Lower leg skin (tissue), 3 donors: ENCODE results near the gene RSPH1.

Experiments
- POLR2A ChIP-seq, 2 donors: fragments of 450-650 bp; IDR thresholded peaks; one replicate each; pipeline ENCODE4 v1.6.1; 2016 to 2017; ENCODE audit warnings: antibody characterized with exemption in 2 of 2, mild to moderate bottlenecking in 1 of 2, moderate library complexity in 1 of 2
- TF ChIP-seq, protein P1 (sequence below), 3 donors: fragments of 450-650 bp; IDR thresholded peaks; one replicate each; pipeline ENCODE4 v1.5.1; 2016; ENCODE audit warnings: antibody characterized with exemption in 3 of 3, mild to moderate bottlenecking in 3 of 3, moderate library complexity in 2 of 3

- TF ChIP-seq, protein P1, sequence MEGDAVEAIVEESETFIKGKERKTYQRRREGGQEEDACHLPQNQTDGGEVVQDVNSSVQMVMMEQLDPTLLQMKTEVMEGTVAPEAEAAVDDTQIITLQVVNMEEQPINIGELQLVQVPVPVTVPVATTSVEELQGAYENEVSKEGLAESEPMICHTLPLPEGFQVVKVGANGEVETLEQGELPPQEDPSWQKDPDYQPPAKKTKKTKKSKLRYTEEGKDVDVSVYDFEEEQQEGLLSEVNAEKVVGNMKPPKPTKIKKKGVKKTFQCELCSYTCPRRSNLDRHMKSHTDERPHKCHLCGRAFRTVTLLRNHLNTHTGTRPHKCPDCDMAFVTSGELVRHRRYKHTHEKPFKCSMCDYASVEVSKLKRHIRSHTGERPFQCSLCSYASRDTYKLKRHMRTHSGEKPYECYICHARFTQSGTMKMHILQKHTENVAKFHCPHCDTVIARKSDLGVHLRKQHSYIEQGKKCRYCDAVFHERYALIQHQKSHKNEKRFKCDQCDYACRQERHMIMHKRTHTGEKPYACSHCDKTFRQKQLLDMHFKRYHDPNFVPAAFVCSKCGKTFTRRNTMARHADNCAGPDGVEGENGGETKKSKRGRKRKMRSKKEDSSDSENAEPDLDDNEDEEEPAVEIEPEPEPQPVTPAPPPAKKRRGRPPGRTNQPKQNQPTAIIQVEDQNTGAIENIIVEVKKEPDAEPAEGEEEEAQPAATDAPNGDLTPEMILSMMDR (IDR thresholded peaks at IDR 0.05) = no peak
- no peak for TF ChIP-seq POLR2A (IDR thresholded peaks at IDR 0.05)
Measured at GRCh38 chr21:42531771-42532170, 35.7 kb upstream of the RSPH1 start.
